ENCODE data around the gene SLC25A25.
"Not testable (repeated sequence)": the region's sequence is repeated elsewhere in the genome, so short reads cannot be mapped to it uniquely, and the experiment has no call there.

Gene SLC25A25

GRCh38 chr9:128053560-128053959 is 14.5 kb upstream of the SLC25A25 start:
- DNase-seq: no peak

- DNase-seq: no peak
Measured at GRCh38 chr9:128054087-128054486, 13.9 kb upstream of the SLC25A25 start.

GRCh38 chr9:128055344-128056040 is 12.5 kb upstream of the SLC25A25 start:
- no peak for DNase-seq

GRCh38 chr9:128056086-128056485 is 11.9 kb upstream of the SLC25A25 start:
- DNase-seq: no peak

- no peak for DNase-seq
Measured at GRCh38 chr9:128056887-128057723, 10.9 kb upstream of the SLC25A25 start.

- DNase-seq: no peak
Measured at GRCh38 chr9:128057724-128058409, 10.2 kb upstream of the SLC25A25 start.

GRCh38 chr9:128059365-128059983 is 8.6 kb upstream of the SLC25A25 start:
- no peak for DNase-seq

GRCh38 chr9:128061275-128061960 is 6.6 kb upstream of the SLC25A25 start:
- DNase-seq: no peak

- no peak for DNase-seq
Measured at GRCh38 chr9:128062279-128062678, 5.8 kb upstream of the SLC25A25 start.

- DNase-seq: no peak
Measured at GRCh38 chr9:128062846-128063831, 4.9 kb upstream of the SLC25A25 start.

GRCh38 chr9:128065907-128066712 is 1.9 kb upstream of the SLC25A25 start:
- no peak for DNase-seq

- DNase-seq: peak; percentile 99
Measured at GRCh38 chr9:128066713-128067644, 1.1 kb upstream of the SLC25A25 start, which contains the start of gene NAIF1. Gene NAIF1 (minus strand): TSS chr9:128067320. CDS start chr9:128067101, 219 bp downstream.

GRCh38 chr9:128068386-128069205 is 564 bp downstream of the SLC25A25 start:
- no peak for DNase-seq

GRCh38 chr9:128070874-128071273 is 2.8 kb downstream of the SLC25A25 start:
- DNase-seq: no peak

GRCh38 chr9:128071475-128071874 is 3.4 kb downstream of the SLC25A25 start:
- not testable (repeated sequence) for DNase-seq

- peak; percentile 77 for DNase-seq
Measured at GRCh38 chr9:128072144-128073021, 4.4 kb downstream of the SLC25A25 start.

GRCh38 chr9:128073253-128073886 is 5.3 kb downstream of the SLC25A25 start:
- no peak for DNase-seq

Data from NCI-H748 treated with DMSO at 0.1 percent for 48 hours (cell line).